HG03558 (cell line): Measurements from ENCODE around the gene PROSER1.

Experiments used
- ATAC-seq: cut with Tn5 transposase; IDR thresholded peaks from one replicate; pipeline ENCODE4 v1.9.1; 2021; ENCODE audit warnings: moderate number of reproducible peaks; ENCODE audit not compliant: unreplicated experiment; ENCODE audit errors: extremely low read depth

Gene PROSER1

DNA sequence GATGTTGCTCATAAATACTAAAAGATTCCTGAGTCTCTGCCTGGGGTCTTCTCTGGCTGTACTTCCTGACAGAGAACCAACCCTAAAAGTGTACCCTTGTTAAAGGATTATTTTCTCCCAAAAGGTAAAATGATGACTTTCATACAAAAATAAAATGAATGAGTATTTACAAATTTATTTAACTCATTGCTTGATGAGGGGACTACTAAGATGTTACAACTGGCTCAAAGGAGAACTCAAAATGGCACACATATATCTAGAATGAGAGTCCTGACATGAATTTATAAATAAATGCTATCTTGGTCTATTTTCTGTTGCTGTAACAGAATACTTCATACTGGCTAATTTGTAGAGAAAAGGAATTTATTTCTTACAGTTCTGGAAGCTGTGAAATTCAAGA, 77.7 kb downstream of the PROSER1 start:
- ATAC-seq, result no peak
